PFSK-1 (cell line): Measurements from ENCODE around the gene HLA-DPB1.

Experiments
- SIN3A ChIP-seq: IDR thresholded peaks from 2 replicates; pipeline ENCODE4 v1.6.1; 2012; ENCODE audit warnings: mild to moderate bottlenecking, low read length, moderate library complexity, borderline replicate concordance; ENCODE audit not compliant: insufficient read depth
- TAF1 ChIP-seq: IDR thresholded peaks from 2 replicates; pipeline ENCODE4 v1.6.1; 2012; ENCODE audit warnings: low read length, control low read depth, borderline replicate concordance; ENCODE audit not compliant: insufficient read depth

DNA sequence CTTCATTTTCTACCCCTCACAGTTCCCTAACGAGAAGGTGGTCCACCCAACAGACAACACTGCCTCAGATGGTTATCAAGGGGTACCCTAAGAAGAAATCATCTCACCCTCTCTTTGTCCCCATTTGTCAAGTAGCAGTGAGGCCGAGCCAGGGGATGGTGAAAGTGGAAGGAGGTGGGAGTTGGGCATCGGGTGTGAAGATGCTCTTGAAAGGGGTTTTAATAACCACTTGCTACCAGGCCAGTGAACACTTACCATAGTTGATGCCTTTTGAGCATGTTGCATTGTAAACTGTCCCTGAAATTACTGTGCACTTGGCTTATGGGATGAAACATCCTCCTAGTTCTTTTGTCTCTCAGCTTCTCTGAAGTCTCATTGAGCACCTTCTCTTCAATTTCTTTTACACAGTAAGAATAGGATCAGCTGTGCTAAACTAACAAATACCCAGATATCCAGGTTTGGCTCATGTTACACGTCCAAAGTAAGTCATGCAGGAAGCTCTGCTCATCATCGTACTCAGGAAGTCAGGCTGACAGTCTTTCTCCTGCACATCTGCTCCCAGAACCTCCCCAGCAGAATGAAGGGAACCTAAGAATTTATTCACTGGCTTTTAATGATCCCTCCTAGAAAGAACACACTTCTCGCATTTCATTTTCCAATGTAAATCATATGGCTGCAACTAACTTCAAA lies 13.3 kb downstream of the HLA-DPB1 start:
- TF ChIP-seq SIN3A (no peak), TAF1 (no peak)
